NCI-H226 (cell line): Measurements from ENCODE around the gene ZFP36.
"Not testable (repeated sequence)": the region's sequence is repeated elsewhere in the genome, so short reads cannot be mapped to it uniquely, and the experiment has no call there.

Experiments
- DNase-seq: peaks from one replicate; pipeline ENCODE4 v3.0.0-alpha.2; 2015

Gene ZFP36

GRCh38 chr19:39449116-39449797 is 42.6 kb downstream of the ZFP36 start:
- DNase-seq, result no peak

DNA sequence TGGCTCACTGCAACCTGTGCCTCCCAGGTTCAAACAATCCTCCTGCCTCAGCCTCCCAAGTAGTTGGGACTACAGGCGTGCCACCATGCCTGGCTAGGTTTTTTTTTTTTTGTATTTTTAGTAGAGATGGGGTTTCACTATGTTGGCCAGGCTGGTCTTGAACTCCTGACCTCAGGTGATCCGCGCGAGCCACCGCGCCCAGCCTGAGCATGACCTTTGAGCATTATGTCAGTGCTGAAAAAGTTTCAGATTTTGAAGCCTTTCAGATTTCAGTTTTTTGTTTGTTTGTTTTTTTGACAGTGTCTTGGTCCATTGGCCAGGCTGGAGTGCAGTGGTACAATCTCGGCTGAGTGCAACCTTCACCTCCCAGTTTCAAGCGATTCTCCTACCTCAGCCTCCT is 44.6 kb downstream of the ZFP36 start:
- not testable (repeated sequence) for DNase-seq
